ENCODE results near the gene RGS6.

GRCh38 chr14:72432748-72433147 is 500.5 kb downstream of the RGS6 start:
- no peak for TF ChIP-seq EZH2 (IDR thresholded peaks at IDR 0.05; ENCODE audit: low read length, missing control alignments)
- no peak for TF ChIP-seq CTCF (conservative IDR thresholded peaks at IDR 0.05 in 1 of 2, IDR thresholded peaks at IDR 0.05 in 1 of 2; ENCODE audit: low read depth in 1 of 2, low read length in 2 of 2)

Data from fibroblast of lung (primary cell).